ENCODE results near the gene ARHGEF26.
"Not testable (repeated sequence)": the region's sequence is repeated elsewhere in the genome, so short reads cannot be mapped to it uniquely, and the experiment has no call there.

Gene ARHGEF26

GRCh38 chr3:154120961-154121700 lies at the start of gene ARHGEF26:
Gene ARHGEF26, plus strand, starts transcription at chr3:154121390. Its CDS starts 603 bp downstream, at chr3:154121993.
- DNase-seq (ENCODE audit: low read depth in 1 of 2, low spot score in 1 of 2) = peak; percentile 45 to 46

- no peak for DNase-seq (ENCODE audit: low read depth in 1 of 2, low spot score in 1 of 2)
These were observed 46.2 kb upstream of the ARHGEF26 start for GRCh38 chr3:154074966-154075365.

- no peak for DNase-seq (ENCODE audit: low read depth in 1 of 2, low spot score in 1 of 2)
These were observed 42.5 kb upstream of the ARHGEF26 start for GRCh38 chr3:154078672-154079071.

- DNase-seq (ENCODE audit: low read depth in 1 of 2, low spot score in 1 of 2) = no peak
These were observed 39.9 kb upstream of the ARHGEF26 start for GRCh38 chr3:154081305-154081704.

GRCh38 chr3:154085071-154085470 lies 36.1 kb upstream of the ARHGEF26 start:
- DNase-seq (ENCODE audit: low read depth in 1 of 2, low spot score in 1 of 2) = no peak

- DNase-seq (ENCODE audit: low read depth in 1 of 2, low spot score in 1 of 2) = no peak
These were observed 35.4 kb upstream of the ARHGEF26 start for GRCh38 chr3:154085799-154086198.

- DNase-seq (ENCODE audit: low read depth in 1 of 2, low spot score in 1 of 2) = no peak
These were observed 34.9 kb upstream of the ARHGEF26 start for GRCh38 chr3:154086286-154086685.

- not testable (repeated sequence) for DNase-seq (ENCODE audit: low read depth in 1 of 2, low spot score in 1 of 2)
These were observed 33.3 kb upstream of the ARHGEF26 start for GRCh38 chr3:154087756-154088480.

GRCh38 chr3:154089421-154090420 lies 31.5 kb upstream of the ARHGEF26 start:
- DNase-seq (ENCODE audit: low read depth in 1 of 2, low spot score in 1 of 2) = no peak

- DNase-seq (ENCODE audit: low read depth in 1 of 2, low spot score in 1 of 2) = no peak
These were observed 27.1 kb upstream of the ARHGEF26 start for GRCh38 chr3:154094051-154094450.

- DNase-seq (ENCODE audit: low read depth in 1 of 2, low spot score in 1 of 2) = no peak
These were observed 25.3 kb upstream of the ARHGEF26 start for GRCh38 chr3:154095832-154096421.

- DNase-seq (ENCODE audit: low read depth in 1 of 2, low spot score in 1 of 2) = no peak
These were observed 22.8 kb upstream of the ARHGEF26 start for GRCh38 chr3:154098376-154098775.

- DNase-seq (ENCODE audit: low read depth in 1 of 2, low spot score in 1 of 2) = no peak
These were observed 20.6 kb upstream of the ARHGEF26 start for GRCh38 chr3:154100556-154100955.

- DNase-seq (ENCODE audit: low read depth in 1 of 2, low spot score in 1 of 2) = no peak
These were observed 19.9 kb upstream of the ARHGEF26 start for GRCh38 chr3:154101250-154101649.

- DNase-seq (ENCODE audit: low read depth in 1 of 2, low spot score in 1 of 2) = no peak
These were observed 19.0 kb upstream of the ARHGEF26 start for GRCh38 chr3:154102225-154102624.

GRCh38 chr3:154105218-154105975 lies 15.8 kb upstream of the ARHGEF26 start:
- DNase-seq (ENCODE audit: low read depth in 1 of 2, low spot score in 1 of 2) = no peak

- DNase-seq (ENCODE audit: low read depth in 1 of 2, low spot score in 1 of 2) = no peak
These were observed 9.7 kb upstream of the ARHGEF26 start for GRCh38 chr3:154111365-154111935.

GRCh38 chr3:154112146-154112852 lies 8.9 kb upstream of the ARHGEF26 start:
- no peak for DNase-seq (ENCODE audit: low read depth in 1 of 2, low spot score in 1 of 2)

GRCh38 chr3:154113609-154114008 lies 7.6 kb upstream of the ARHGEF26 start:
- no peak for DNase-seq (ENCODE audit: low read depth in 1 of 2, low spot score in 1 of 2)

All from activated T-helper 1 cell treated with anti-CD3 and anti-CD28 coated beads, Interleukin-2, amount 50 U/mL, for 16 hours (primary cell).